ENCODE data around the gene NRDE2.

The NRDE2 gene

GRCh38 chr14:90287791-90288190, 44.0 kb downstream of the NRDE2 start:
- Histone ChIP-seq H3K27ac (no peak overlapping the region), H3K27me3 (ENCODE audit: insufficient read depth, low read depth, severe bottlenecking) (no peaks in the 10 kb centered on the region), H3K36me3 (peaks cover 3% of the 10 kb centered on the region; the same call in 1 of the 2 replicates), H3K9me3 (ENCODE audit: severe bottlenecking) (no peaks in the 10 kb centered on the region), H3K4me3 (ENCODE audit: low read depth, low read length) (no peak overlapping the region)
- no peak for DNase-seq
- TF ChIP-seq CTCF (IDR thresholded peaks at IDR 0.05; ENCODE audit: low read depth, low read length) = no peak

- TF ChIP-seq CTCF (IDR thresholded peaks at IDR 0.05; ENCODE audit: low read depth, low read length) = no peak
- H3K27ac ChIP-seq = no peak overlapping the region
- no peaks in the 10 kb centered on the region for H3K27me3 ChIP-seq (ENCODE audit: insufficient read depth, low read depth, severe bottlenecking)
- no peaks in the 10 kb centered on the region for H3K9me3 ChIP-seq (ENCODE audit: severe bottlenecking)
- H3K36me3 ChIP-seq = no peaks in the 10 kb centered on the region
- H3K4me3 ChIP-seq (ENCODE audit: low read depth, low read length) = no peak overlapping the region
- DNase-seq = no peak
Observed at GRCh38 chr14:90281756-90282155, 50.0 kb downstream of the NRDE2 start.

- Histone ChIP-seq H3K27me3 (ENCODE audit: insufficient read depth, low read depth, severe bottlenecking) (no peaks in the 10 kb centered on the region), H3K9me3 (ENCODE audit: severe bottlenecking) (no peaks in the 10 kb centered on the region), H3K4me3 (ENCODE audit: low read depth, low read length) (no peak overlapping the region), H3K36me3 (no peaks in the 10 kb centered on the region), H3K27ac (no peak overlapping the region)
- no peak for DNase-seq
- no peak for TF ChIP-seq CTCF (IDR thresholded peaks at IDR 0.05; ENCODE audit: low read depth, low read length)
Observed at GRCh38 chr14:90281261-90281660, 50.5 kb downstream of the NRDE2 start.

- Histone ChIP-seq H3K4me3 (ENCODE audit: low read depth, low read length) (no peak overlapping the region), H3K36me3 (no peaks in the 10 kb centered on the region), H3K9me3 (ENCODE audit: severe bottlenecking) (no peaks in the 10 kb centered on the region), H3K27me3 (ENCODE audit: insufficient read depth, low read depth, severe bottlenecking) (no peaks in the 10 kb centered on the region), H3K27ac (no peak overlapping the region)
- DNase-seq = no peak
- TF ChIP-seq CTCF (IDR thresholded peaks at IDR 0.05; ENCODE audit: low read depth, low read length) = no peak
Observed at GRCh38 chr14:90280096-90280495, 51.6 kb downstream of the NRDE2 start.

- DNase-seq = no peak
- H3K36me3 ChIP-seq = peaks cover 12% of the 10 kb centered on the region
- TF ChIP-seq CTCF (IDR thresholded peaks at IDR 0.05; ENCODE audit: low read depth, low read length) = no peak
Observed at GRCh38 chr14:90278199-90279175, 53.3 kb downstream of the NRDE2 start.

More at GRCh38 chr14:90278199-90279175, 53.3 kb downstream of the NRDE2 start:
- Histone ChIP-seq H3K9me3 (ENCODE audit: severe bottlenecking) (no peaks in the 10 kb centered on the region), H3K27ac (no peak overlapping the region), H3K4me3 (ENCODE audit: low read depth, low read length) (no peak overlapping the region), H3K27me3 (ENCODE audit: insufficient read depth, low read depth, severe bottlenecking) (no peaks in the 10 kb centered on the region)

Data from WERI-Rb-1 (cell line).